Loucy (cell line): ENCODE measurements around the gene PLXNA3.

Experiments
- CTCF ChIP-seq: fragments of 200-600 bp; sonication (generic); conservative IDR thresholded peaks from 2 replicates; pipeline ENCODE4 v1.5.1; 2014; ENCODE audit warnings: mild to moderate bottlenecking, antibody characterized with exemption, low read length
- EZH2phosphoT487 ChIP-seq: fragments of 200-600 bp; IDR thresholded peaks from 2 replicates; pipeline ENCODE4 v1.6.1; 2018; ENCODE audit warnings: antibody characterized with exemption, mild to moderate bottlenecking, moderate library complexity, borderline replicate concordance

GRCh38 chrX:154419189-154419588, 38.9 kb upstream of the PLXNA3 start:
- TF ChIP-seq CTCF (no peak), EZH2phosphoT487 (no peak)
